RWPE1 (cell line): ENCODE data around the gene COL26A1.

Source experiments
- CTCF ChIA-PET: fragments of 350-600 bp; sonication (Branson Sonifier 250); formaldehyde crosslinking; extraction: SDS; loops from one replicate; lab custom pipeline; 2021; lab: Yijun Ruan, JAX
- POLR2A ChIA-PET: fragments of 400-600 bp; formaldehyde crosslinking; extraction: SDS; loops from one replicate; lab custom pipeline; 2020; ENCODE audit warnings: antibody characterized with exemption; ENCODE audit not compliant: low non-redundant PET; lab: Yijun Ruan, JAX
- DNase-seq: peaks from one replicate; pipeline ENCODE4 v3.0.0; 2012; ENCODE audit warnings: low spot score
- H3K27ac ChIP-seq: fragments of 450-650 bp; 2 replicates; pipeline ENCODE4 v1.5.1; 2017
- TF ChIP-seq, protein P1 (sequence below): fragments of 450-650 bp; conservative IDR thresholded peaks from 2 replicates; pipeline ENCODE4 v1.5.1; 2017; ENCODE audit warnings: low read depth, mild to moderate bottlenecking

COL26A1 gene

DNA sequence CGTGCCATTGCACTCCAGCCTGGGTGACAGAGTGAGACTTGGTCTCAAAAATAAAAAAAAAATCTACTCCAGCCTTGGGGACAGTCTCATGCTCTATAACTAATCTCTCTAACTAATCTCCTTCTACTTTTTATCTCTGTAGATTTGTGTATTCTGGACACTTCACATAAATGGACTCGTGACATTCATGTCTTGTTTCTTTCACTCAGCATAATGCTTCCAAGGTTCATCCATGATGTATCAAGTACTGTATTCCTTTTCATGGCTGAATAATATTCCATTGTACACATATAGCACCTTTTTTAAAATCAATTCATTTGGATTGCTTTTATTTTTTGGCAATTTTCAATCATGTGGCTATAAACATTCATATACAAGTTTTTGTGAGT, 9.8 kb upstream of the COL26A1 start:
- no peak for DNase-seq
- TF ChIP-seq, protein P1, sequence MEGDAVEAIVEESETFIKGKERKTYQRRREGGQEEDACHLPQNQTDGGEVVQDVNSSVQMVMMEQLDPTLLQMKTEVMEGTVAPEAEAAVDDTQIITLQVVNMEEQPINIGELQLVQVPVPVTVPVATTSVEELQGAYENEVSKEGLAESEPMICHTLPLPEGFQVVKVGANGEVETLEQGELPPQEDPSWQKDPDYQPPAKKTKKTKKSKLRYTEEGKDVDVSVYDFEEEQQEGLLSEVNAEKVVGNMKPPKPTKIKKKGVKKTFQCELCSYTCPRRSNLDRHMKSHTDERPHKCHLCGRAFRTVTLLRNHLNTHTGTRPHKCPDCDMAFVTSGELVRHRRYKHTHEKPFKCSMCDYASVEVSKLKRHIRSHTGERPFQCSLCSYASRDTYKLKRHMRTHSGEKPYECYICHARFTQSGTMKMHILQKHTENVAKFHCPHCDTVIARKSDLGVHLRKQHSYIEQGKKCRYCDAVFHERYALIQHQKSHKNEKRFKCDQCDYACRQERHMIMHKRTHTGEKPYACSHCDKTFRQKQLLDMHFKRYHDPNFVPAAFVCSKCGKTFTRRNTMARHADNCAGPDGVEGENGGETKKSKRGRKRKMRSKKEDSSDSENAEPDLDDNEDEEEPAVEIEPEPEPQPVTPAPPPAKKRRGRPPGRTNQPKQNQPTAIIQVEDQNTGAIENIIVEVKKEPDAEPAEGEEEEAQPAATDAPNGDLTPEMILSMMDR = no peak
- POLR2A ChIA-PET = no interaction called here
- CTCF ChIA-PET = interaction anchor here (0.7 kb wide), 1 partner anchor 30 kb away, joined by 5 read pairs; no protein-coding TSS in a partner anchor
- H3K27ac ChIP-seq = no peak overlapping the region

DNA sequence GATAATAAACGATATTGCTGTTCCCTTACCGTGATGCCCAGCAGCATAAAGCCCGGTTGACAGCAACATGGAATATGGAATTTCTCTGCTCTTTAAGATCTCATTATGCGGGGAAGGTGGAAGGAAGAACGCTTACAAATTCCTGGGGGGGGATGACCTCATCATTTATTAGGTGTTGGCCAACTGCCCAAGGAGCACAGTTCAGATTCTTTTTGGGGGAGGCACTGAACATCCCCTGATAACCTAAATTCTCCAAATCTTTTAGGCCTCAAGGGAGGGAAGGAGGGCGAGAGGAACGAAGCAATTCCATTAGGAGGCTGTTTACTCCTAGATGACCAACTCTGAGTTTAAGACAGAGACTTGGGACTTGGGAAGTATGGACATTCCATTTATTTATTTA, 5.2 kb upstream of the COL26A1 start:
- TF ChIP-seq, protein P1 = no peak
- no peak overlapping the region for H3K27ac ChIP-seq
- ChIA-PET CTCF (no interaction called here), POLR2A (no interaction called here)
- no peak for DNase-seq

DNA sequence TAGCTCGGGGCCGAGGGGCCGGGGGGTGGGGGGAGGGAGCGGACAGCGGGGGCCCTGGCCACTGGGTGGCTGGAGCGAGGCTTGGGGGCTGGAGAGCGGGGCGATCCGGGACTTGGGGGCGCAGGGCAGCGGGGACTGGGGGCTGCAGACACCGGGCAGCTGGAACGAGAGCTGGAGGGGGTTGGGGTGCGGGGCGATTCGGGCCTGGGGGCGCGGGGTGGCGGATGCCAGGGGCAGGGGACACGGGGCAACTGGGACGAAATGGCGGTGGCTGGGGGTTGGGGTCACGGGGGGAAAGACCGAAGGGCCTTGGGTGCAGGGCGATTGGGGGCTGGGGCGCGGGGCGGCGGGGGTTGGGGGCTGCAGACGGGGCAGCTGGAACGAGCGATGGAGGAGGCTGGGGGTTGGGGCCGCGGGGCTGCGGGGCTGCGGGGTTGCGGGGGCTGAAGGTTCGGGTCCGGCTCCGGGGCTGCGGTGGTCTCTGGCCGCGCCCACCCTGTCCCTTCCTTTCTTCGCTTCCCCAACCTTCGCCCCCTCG, 590 bp downstream of the COL26A1 start:
- no peak for DNase-seq
- TF ChIP-seq, protein P1 = no peak
- CTCF ChIA-PET = interaction anchor here (1.8 to 1.9 kb wide), 2 partner anchors 47 to 77 kb away, joined by 8 to 11 read pairs; no protein-coding TSS in a partner anchor
- POLR2A ChIA-PET = no interaction called here
- no peak overlapping the region for H3K27ac ChIP-seq

DNA sequence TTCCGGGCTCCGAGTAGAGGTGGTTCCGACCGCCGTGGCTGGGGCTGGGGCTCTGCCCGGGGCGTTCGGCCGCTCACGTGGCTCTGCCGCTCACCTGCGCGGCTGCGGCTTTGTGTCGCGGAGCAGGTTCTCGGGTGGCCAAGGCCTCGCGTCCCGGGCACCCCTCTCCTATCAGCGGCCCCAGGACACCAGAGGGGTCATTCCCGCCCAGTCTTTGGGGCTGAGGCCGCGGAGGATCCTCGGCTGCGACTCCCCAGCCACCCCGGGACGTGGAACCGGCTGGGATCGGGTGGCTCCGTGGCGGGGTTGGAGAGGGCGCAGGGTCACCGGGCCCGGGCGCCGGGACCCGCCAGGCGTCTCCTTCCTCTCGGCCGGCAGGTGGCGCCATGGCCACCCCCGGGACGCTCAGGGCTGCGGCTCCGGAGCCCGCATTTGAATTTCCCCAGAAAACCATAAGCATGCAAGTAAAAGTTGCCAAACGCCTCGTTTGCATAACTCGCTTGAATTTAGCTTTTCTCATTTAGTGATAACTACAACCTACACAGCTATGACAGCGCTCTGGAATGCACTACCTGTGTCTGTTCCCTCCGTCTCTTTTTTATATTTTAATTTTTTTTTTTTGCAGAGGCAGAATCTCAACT, 1.2 kb downstream of the COL26A1 start:
- TF ChIP-seq, protein P1 = peak; percentile 98
- no peak overlapping the region for H3K27ac ChIP-seq
- DNase-seq = peak; percentile 79
- ChIA-PET CTCF (interaction anchor here (0.7 to 1.9 kb wide), 8 partner anchors 9 to 142 kb away, joined by 3 to 11 read pairs (median 4); no protein-coding TSS in a partner anchor), POLR2A (no interaction called here)

DNA sequence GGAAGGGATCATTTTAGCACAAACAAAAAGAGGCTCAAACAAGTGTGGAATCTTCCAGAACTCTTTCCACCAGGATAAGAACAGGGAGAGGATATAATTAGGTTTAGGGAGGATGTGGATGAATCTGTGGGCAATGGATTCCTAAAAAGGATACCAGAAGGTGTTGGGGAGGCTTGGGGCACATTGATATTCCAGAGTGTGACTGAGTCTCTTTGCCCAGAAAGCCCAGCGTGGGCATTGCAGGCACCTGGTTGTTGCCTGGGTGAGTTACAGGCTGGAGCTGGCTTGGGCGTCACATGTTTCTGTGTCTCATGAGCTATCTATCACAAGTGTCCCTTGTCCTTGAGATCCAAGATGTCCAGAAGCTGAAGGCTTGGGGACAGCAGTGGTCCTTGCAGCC, 3.3 kb downstream of the COL26A1 start:
- CTCF ChIA-PET = no interaction called here

DNA sequence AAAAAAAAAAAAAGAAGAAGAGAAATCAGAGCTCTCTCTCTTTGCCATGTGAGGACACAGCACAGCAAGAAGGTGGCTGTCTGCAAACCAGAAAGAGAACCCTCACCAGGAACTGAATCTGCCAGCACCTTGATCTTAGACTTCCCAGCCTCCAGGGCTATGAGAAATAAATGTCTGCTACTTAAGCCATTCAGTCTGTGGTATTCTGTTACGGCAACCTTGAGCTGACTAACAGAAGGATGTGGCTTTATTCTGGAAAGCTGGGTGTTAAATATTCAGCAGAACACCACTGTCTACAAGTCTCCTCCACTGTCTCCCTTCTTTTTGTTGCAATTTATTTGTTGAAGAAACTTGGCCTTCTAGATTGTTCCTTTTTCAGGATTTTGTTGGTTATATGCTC, 5.0 kb downstream of the COL26A1 start:
- CTCF ChIA-PET = interaction anchor here (1.0 kb wide), 1 partner anchor 124 kb away, joined by 5 read pairs; no protein-coding TSS in a partner anchor
- TF ChIP-seq, protein P1 = no peak
- POLR2A ChIA-PET = no interaction called here
- DNase-seq = no peak
- H3K27ac ChIP-seq = no peak overlapping the region

More for the DNA sequence above, 3.3 kb downstream of the COL26A1 start:
- TF ChIP-seq, protein P1 = no peak
- no peak overlapping the region for H3K27ac ChIP-seq
- POLR2A ChIA-PET = interaction anchor here (0.9 kb wide), 1 partner anchor 11 kb away, joined by 4 read pairs; no protein-coding TSS in a partner anchor
- DNase-seq = no peak
